Natural killer cell treated with Interleukin-12 subunit alpha and Interleukin-12 subunit beta and Interleukin-15 and Interleukin-18, amount 100 ng/mL, for 72 hours (primary cell): Measurements from ENCODE around the gene MAP1LC3B2. TPM values are rescaled to one million over a fixed set of nuclear protein-coding genes. Genes with fewer than 3 reads are reported as not detected.

Experiments used
- ATAC-seq, 2 donors: fragments of 150-1000 bp; cut with Tn5 transposase in 1 of 2; sonication (Bioruptor Pico), chemical (Tn5 transposase) in 1 of 2; 2 replicates each; pipeline ENCODE4 v1.10.0; 2021
- DNase-seq: peaks from one replicate; pipeline ENCODE4 v3.0.0; 2022; ENCODE audit warnings: low spot score
- H3K27ac Mint-ChIP-seq, 2 donors: 1 replicate in 1 of 2; 2 replicates in 1 of 2; pipeline ENCODE4 v1.8.0; 2022; ENCODE audit warnings: mixed read lengths in 2 of 2, mild to moderate bottlenecking in 1 of 2, moderate library complexity in 1 of 2
- H3K27me3 Mint-ChIP-seq, 2 donors: 1 replicate in 1 of 2; 2 replicates in 1 of 2; pipeline ENCODE4 v1.8.0; 2022; ENCODE audit warnings: mixed read lengths in 2 of 2
- H3K36me3 Mint-ChIP-seq: one replicate; pipeline ENCODE4 v1.8.0; 2022; ENCODE audit warnings: mixed read lengths
- H3K4me1 Mint-ChIP-seq, 2 donors: 1 replicate in 1 of 2; 2 replicates in 1 of 2; pipeline ENCODE4 v1.8.0; 2022; ENCODE audit warnings: low read depth in 2 of 2, mixed read lengths in 2 of 2, mild to moderate bottlenecking in 1 of 2
- H3K4me3 Mint-ChIP-seq: one replicate; pipeline ENCODE4 v1.8.0; 2022; ENCODE audit warnings: mixed read lengths
- H3K9me3 Mint-ChIP-seq: 2 replicates; pipeline ENCODE4 v1.8.0; 2022; ENCODE audit warnings: mixed read lengths
- total RNA-seq, 2 donors: library from RNA; stranded (reverse); gene quantifications; one replicate each; pipeline ENCODE4 v1.2.3, GENCODE V29; 2022

Gene MAP1LC3B2
- total RNA-seq, 2 donors from 2014 or later = 1.2 to 2.8 TPM

DNA sequence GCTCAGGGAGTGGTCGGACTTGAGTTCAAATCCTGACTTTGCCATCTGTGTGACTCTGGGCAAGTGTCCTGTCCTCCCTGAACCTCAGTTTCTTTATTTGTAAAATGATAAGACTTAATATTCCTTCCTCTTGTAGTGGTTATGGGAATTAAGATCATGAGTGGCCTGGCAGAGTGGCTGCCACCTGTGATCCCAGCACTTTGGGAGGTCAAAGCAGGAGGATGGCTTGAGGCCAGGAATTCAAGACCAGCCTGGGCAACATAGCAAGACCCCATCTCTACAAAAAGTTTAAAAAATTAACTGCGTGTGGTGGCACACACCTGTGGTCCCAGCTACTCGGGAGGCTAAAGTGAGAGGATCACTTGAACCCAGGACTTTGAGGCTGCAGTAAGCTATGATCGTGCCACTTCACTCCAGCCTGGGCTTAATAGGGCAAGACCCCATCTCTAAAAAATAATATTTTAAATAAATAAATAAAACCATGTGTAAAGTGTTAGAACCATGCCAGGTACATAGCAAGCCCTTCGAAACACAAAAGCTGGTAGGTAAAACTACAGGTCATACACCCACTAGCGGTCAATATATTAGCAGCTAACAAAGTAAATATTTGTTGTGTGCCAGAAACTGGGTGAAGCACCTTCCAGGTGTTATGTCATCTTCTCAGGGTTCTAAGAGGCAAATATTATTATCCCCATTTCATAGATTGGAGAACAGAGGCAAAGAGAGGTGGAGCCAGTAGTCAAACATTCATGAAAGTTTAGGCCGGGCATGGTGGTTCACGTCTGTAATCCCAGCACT, 17.4 kb upstream of the MAP1LC3B2 start:
- no peaks in the 10 kb centered on the region for H3K36me3 Mint-ChIP-seq
- H3K4me1 Mint-ChIP-seq = peaks cover 17 to 25% of the 10 kb centered on the region in 2 donors
- H3K9me3 Mint-ChIP-seq = peaks cover 3% of the 10 kb centered on the region
- peaks cover 0 to 6% of the 10 kb centered on the region in 2 donors for H3K27me3 Mint-ChIP-seq
- H3K4me3 Mint-ChIP-seq = no peak overlapping the region
- H3K27ac Mint-ChIP-seq = no peak overlapping the region
- no peak for ATAC-seq
- peak; percentile 28 for DNase-seq

DNA sequence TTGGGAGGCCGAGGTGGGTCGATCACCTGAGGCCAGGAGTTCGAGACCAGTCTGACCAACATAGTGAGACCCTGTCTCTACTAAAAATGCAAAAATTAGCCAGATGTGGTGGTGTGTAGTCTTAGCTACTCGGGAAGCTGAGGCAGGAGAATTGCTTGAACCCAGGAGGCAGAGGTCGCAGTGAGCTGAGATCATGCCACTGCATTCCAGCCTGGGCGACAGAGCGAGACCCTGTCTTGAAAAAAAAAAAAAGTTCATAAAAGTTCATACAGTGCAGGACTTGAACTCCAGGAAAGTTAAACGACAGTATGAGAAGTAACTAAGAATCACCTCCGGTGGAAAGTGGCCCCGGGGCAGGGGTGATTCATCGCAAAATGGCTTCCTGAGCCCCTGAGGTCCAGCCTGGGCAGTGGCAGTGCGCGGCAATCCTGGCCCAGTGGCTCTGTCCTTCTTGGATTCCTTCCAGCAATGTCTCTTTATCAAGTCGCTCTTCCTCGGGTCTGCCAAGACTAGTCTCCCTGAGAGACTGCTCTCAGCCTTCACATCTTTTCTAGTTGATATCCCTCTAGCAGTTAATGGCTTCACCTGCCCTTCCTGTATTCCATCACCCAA, 16.7 kb upstream of the MAP1LC3B2 start:
- peaks cover 3% of the 10 kb centered on the region for H3K9me3 Mint-ChIP-seq
- H3K27ac Mint-ChIP-seq = no peak overlapping the region
- peaks cover 12 to 19% of the 10 kb centered on the region in 2 donors for H3K4me1 Mint-ChIP-seq
- ATAC-seq = no peak
- peaks cover 4 to 8% of the 10 kb centered on the region in 2 donors for H3K27me3 Mint-ChIP-seq
- H3K36me3 Mint-ChIP-seq = no peaks in the 10 kb centered on the region
- peak; percentile 52 for DNase-seq
- no peak overlapping the region for H3K4me3 Mint-ChIP-seq

DNA sequence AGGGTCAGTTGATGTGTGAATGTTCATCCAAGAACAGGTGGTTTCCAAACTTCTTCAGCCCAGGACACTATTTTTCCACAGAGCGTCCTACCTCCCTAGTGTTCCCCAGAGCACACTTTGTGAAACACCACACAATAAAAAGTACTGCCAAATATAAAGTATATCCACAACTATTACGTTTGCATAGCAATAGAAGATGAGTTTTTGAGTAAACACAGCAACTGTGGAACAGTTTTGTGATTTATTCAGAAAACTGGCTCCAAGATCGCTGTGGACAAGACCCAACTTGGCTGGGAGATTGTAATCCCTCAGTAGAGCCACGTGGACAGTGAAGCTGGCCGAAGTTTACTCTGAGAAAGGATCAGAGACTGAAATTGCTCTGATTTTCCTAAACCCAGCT, 14.5 kb upstream of the MAP1LC3B2 start:
- H3K27ac Mint-ChIP-seq = no peak overlapping the region
- no peak overlapping the region for H3K4me3 Mint-ChIP-seq
- peaks cover 3% of the 10 kb centered on the region for H3K9me3 Mint-ChIP-seq
- H3K36me3 Mint-ChIP-seq = no peaks in the 10 kb centered on the region
- no peak for ATAC-seq
- peaks cover 3 to 5% of the 10 kb centered on the region in 2 donors for H3K4me1 Mint-ChIP-seq
- no peak for DNase-seq
- H3K27me3 Mint-ChIP-seq = peaks cover 4 to 15% of the 10 kb centered on the region in 2 donors

DNA sequence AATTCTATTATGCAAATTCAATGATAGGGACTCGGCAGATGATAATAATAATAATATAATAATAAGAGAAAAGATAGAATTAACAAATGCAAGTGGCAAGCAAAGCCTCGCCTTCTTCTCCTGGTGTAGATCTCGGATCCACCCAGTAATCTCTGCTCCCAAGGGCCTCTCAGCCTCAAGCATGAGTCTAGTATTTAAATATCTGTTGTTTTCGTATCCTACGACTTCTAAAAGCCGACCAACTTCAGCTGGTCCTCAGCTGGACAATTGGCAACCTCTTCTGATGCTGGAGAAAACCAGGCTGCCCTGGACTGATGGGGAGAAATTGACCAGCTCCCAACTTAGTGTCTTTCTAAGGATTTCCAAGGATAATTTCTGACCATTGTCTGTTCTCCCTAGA, 14.0 kb upstream of the MAP1LC3B2 start:
- Mint-ChIP-seq H3K27me3 (peaks cover 4 to 11% of the 10 kb centered on the region in 2 donors), H3K4me1 (peaks cover 3 to 5% of the 10 kb centered on the region in 2 donors)

DNA sequence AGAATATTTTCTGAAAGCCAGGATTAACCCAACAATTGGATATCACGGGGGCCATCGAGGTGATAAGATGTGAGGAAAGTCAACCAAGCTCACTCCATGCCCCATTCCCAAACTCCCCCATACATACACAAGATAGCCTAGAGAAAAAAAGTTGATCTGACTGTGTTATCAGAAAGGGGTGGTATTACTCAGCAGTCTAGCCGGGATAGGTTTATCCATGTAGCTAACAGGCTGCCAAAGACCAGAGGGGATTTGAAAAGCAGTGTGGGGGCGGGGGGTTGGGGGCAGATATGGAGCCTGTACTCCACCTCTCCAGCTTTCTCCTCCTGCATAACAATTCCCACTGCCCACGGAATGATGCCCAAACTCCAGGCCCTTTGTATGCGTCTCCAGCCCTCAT, 13.2 kb upstream of the MAP1LC3B2 start:
- peaks cover 4 to 9% of the 10 kb centered on the region in 2 donors for H3K27me3 Mint-ChIP-seq
- no peak for DNase-seq
- H3K9me3 Mint-ChIP-seq = no peaks in the 10 kb centered on the region
- H3K4me3 Mint-ChIP-seq = no peak overlapping the region
- no peak for ATAC-seq
- peaks cover 3 to 5% of the 10 kb centered on the region in 2 donors for H3K4me1 Mint-ChIP-seq
- no peaks in the 10 kb centered on the region for H3K36me3 Mint-ChIP-seq
- H3K27ac Mint-ChIP-seq = no peak overlapping the region

More for the DNA sequence above, 14.0 kb upstream of the MAP1LC3B2 start:
- no peak for ATAC-seq
- H3K4me3 Mint-ChIP-seq = no peak overlapping the region
- DNase-seq = no peak
- H3K27ac Mint-ChIP-seq = no peak overlapping the region
- peaks cover 3% of the 10 kb centered on the region for H3K9me3 Mint-ChIP-seq
- no peaks in the 10 kb centered on the region for H3K36me3 Mint-ChIP-seq

DNA sequence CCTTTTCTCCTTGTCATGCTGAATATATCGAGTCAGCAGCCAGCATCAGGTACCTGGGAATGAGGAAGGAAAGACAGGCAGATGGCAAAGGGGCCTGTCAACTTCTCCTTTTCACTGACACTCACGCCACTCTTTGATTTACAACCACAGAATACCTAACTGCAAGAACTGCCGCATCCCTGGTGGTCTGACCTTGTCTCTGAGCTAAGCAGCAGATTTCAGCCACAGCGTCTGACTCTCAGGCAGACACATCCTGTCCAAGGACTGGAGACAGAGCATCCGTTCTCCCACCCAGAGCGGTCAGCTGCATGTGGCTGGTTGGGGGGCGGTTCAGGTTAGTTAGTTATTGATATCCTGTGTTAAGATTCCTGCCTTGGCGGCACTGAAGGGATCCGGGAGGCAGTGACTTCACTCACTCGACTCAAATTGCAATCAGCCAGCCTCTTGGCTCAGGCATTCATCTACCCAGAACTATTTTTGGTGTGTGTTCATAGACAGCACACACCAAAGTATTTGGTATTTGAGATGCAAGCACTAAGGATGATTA, 11.2 kb upstream of the MAP1LC3B2 start:
- ATAC-seq (peak in 1 of 2 donors; percentile 55), DNase-seq (peak; percentile 40)
- H3K27ac Mint-ChIP-seq = no peak overlapping the region
- peaks cover 3 to 5% of the 10 kb centered on the region in 2 donors for H3K4me1 Mint-ChIP-seq
- H3K27me3 Mint-ChIP-seq = peaks cover 4 to 9% of the 10 kb centered on the region in 2 donors
- H3K36me3 Mint-ChIP-seq = no peaks in the 10 kb centered on the region
- no peaks in the 10 kb centered on the region for H3K9me3 Mint-ChIP-seq
- H3K4me3 Mint-ChIP-seq = no peak overlapping the region

DNA sequence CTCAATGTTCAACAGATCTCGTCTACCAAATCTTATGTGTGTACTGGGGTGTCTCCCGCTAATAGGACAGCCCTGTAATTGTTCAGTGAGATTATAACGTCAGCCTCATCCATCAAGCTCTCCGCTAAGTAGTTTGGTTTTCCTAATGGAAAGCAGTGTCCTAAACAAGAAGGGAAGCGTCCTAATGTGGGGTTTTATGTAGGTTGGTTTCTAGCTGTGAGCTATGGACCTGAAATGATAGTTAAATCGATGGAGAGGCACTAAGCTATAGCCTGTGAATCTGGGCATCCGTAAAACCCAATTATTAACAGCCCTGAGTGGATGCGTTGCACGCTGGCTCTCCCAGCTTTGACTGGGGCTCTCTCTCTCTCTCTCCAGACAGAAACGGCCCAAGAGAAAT, 9.2 kb upstream of the MAP1LC3B2 start:
- peaks cover 4 to 11% of the 10 kb centered on the region in 2 donors for H3K27me3 Mint-ChIP-seq
- no peaks in the 10 kb centered on the region for H3K36me3 Mint-ChIP-seq
- no peak for ATAC-seq

DNA sequence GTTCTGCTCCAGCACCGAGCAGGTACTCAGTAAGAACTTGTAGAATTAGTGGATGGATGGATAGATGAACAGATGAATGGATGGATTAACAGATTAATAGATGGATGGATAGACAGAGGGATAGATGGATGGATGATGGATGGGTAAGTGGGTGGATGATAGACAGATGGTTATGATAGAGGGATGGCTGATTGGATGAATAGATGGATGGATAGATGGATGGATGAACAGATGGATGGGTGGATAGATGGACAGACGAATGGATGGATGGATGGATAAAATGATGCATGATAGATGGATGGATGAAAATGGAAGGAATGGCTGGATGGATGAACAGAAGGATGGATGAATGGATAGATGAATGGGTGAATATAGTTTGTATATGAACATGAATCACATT, 8.0 kb upstream of the MAP1LC3B2 start:
- DNase-seq (no peak), ATAC-seq (no peak)
- H3K4me1 Mint-ChIP-seq = peaks cover 3 to 5% of the 10 kb centered on the region in 2 donors
- no peaks in the 10 kb centered on the region for H3K9me3 Mint-ChIP-seq
- H3K36me3 Mint-ChIP-seq = no peaks in the 10 kb centered on the region
- no peak overlapping the region for H3K27ac Mint-ChIP-seq
- no peak overlapping the region for H3K4me3 Mint-ChIP-seq
- peaks cover 4 to 11% of the 10 kb centered on the region in 2 donors for H3K27me3 Mint-ChIP-seq

More for the DNA sequence above, 9.2 kb upstream of the MAP1LC3B2 start:
- H3K4me1 Mint-ChIP-seq = peaks cover 3 to 5% of the 10 kb centered on the region in 2 donors
- no peak overlapping the region for H3K4me3 Mint-ChIP-seq
- no peak for DNase-seq
- H3K27ac Mint-ChIP-seq = no peak overlapping the region
- no peaks in the 10 kb centered on the region for H3K9me3 Mint-ChIP-seq

DNA sequence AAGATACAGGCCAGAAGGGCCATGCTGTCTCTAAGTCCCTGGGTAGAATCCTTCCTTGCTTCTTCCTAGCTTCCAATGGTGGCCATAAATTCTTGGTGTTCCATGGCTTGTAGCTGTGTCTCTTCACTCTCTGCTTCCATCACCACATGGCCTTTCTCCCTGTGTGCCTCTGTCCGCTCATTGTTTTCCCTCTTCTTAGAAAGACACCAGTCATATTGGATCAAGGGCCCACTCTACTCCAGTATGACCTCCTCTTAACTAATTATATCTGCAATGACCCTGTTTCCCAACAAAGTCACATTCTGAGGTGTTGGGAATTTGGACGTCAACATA, 7.6 kb upstream of the MAP1LC3B2 start:
- Mint-ChIP-seq H3K9me3 (no peaks in the 10 kb centered on the region), H3K4me1 (peaks cover 3 to 5% of the 10 kb centered on the region in 2 donors), H3K4me3 (no peak overlapping the region), H3K36me3 (peaks cover under 1% of the 10 kb centered on the region), H3K27ac (no peak overlapping the region), H3K27me3 (peaks cover 6 to 14% of the 10 kb centered on the region in 2 donors)
- ATAC-seq (no peak), DNase-seq (no peak)

DNA sequence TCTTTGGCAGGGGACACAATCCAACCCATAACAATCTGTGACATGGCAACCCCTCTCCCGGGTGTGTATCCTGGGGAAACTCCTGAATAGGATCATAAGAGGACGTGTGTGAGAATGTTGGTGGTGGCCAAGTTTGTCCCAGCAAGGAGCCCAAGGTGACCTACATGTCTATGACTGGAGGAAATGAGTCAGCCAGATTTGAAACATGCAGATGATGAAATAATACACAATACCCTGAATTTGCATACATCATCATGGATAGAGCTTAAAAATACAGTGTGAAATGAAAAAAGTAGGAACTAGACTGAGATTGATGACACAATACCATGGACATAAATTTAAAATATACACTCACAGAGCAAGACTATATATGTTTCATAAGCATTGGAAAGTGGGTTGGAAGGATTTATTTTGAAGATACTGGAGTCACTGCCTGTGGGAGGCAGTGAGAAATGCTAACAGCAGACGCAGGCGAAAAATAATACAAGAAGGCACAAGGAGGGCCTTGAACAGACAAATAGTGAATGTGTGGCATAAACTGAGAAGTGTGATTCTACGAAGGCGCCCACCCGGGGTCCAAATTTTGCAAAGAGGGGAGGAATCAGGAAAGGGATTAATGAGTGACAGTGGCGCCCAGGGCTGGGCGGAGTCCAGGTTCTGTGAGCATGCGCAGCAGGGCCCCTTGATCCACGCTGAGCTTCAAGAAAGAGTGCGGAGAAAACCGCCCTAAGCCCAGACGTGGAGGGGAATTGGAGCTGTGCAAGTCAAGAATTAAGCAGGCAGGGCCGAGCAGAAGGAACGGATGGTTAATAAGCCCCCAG, 7.0 kb upstream of the MAP1LC3B2 start:
- peaks cover 9 to 17% of the 10 kb centered on the region in 2 donors for H3K27me3 Mint-ChIP-seq
- H3K27ac Mint-ChIP-seq = no peak overlapping the region
- H3K9me3 Mint-ChIP-seq = no peaks in the 10 kb centered on the region
- peak; percentile 71 to 74 for ATAC-seq
- peaks cover 5% of the 10 kb centered on the region in 2 donors for H3K4me1 Mint-ChIP-seq
- DNase-seq = no peak
- peaks cover 5% of the 10 kb centered on the region for H3K36me3 Mint-ChIP-seq
- H3K4me3 Mint-ChIP-seq = no peak overlapping the region

DNA sequence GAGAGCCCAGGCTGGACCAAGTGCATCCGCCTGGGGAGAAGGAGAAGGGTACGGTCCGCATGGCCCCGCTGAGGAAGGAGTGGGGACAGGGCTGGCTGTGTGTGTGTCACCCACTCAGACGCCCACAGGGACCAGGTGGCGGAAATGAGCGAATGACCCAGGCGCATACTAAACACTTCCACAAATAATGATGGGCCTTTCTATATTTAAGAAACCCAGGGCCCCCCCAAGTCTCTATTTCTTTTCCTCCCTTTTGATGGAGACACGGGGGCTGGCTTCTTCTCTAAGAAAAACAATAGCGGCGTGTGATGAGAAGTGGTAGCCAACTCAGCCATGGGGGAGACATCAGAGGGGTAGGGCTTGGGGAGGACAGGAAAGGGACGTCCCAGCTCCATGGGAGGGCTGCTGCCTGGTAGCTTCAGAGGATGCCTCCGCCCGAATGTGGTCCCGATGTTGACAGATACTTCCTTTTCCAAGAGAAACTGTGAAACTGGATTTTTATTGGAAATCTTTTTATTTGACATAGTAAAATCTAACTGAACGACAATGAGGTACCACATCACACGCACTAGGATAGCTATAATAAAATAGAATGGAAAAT, 6.3 kb upstream of the MAP1LC3B2 start:
- Mint-ChIP-seq H3K9me3 (no peaks in the 10 kb centered on the region), H3K27ac (no peak overlapping the region), H3K36me3 (peaks cover 5% of the 10 kb centered on the region), H3K4me3 (no peak overlapping the region), H3K27me3 (peaks cover 7 to 17% of the 10 kb centered on the region in 2 donors), H3K4me1 (peaks cover 3 to 4% of the 10 kb centered on the region in 2 donors)
- ATAC-seq = no peak
- peak; percentile 25 for DNase-seq

DNA sequence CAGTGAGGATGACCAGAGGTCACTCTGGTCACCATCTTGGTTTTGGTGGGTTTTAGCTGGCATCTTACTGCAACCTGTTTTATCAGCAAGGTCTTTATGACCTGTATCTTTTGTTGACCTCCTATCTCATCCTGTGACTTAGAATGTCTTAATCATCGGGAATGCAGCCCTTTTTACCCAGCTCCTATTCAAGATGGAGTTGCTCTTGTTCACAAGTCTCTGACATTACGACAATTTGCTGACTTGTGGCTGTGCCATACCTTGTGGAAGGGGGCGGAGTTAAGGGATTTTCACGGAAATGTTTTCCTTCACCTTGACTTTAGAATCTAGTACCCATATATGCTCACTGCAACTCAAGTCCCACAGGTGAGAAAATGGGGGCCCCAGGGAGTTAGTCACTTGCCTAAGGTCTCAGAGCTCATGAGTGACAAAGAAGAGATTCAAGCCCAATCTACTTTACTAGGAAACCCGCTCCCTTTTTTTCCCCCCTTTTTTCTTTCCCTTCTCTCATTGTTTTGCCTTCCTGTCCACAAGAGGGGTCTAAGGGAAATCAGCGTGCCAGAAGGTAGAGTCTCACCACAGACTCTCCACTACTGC, 2.7 kb upstream of the MAP1LC3B2 start:
- DNase-seq (peak; percentile 8), ATAC-seq (no peak)
- H3K27ac Mint-ChIP-seq = peak overlapping the region in 1 of 2 donors; percentile 38
- peaks cover 15 to 23% of the 10 kb centered on the region in 2 donors for H3K4me1 Mint-ChIP-seq
- H3K36me3 Mint-ChIP-seq = peaks cover 5% of the 10 kb centered on the region
- no peaks in the 10 kb centered on the region for H3K9me3 Mint-ChIP-seq
- no peak overlapping the region for H3K4me3 Mint-ChIP-seq
- peaks cover 7 to 12% of the 10 kb centered on the region in 2 donors for H3K27me3 Mint-ChIP-seq
